ENCODE measurements around the gene ZBTB39.
"Not testable (repeated sequence)": the region's sequence is repeated elsewhere in the genome, so short reads cannot be mapped to it uniquely, and the experiment has no call there.

ZBTB39 gene, protein sequence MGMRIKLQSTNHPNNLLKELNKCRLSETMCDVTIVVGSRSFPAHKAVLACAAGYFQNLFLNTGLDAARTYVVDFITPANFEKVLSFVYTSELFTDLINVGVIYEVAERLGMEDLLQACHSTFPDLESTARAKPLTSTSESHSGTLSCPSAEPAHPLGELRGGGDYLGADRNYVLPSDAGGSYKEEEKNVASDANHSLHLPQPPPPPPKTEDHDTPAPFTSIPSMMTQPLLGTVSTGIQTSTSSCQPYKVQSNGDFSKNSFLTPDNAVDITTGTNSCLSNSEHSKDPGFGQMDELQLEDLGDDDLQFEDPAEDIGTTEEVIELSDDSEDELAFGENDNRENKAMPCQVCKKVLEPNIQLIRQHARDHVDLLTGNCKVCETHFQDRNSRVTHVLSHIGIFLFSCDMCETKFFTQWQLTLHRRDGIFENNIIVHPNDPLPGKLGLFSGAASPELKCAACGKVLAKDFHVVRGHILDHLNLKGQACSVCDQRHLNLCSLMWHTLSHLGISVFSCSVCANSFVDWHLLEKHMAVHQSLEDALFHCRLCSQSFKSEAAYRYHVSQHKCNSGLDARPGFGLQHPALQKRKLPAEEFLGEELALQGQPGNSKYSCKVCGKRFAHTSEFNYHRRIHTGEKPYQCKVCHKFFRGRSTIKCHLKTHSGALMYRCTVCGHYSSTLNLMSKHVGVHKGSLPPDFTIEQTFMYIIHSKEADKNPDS

DNA sequence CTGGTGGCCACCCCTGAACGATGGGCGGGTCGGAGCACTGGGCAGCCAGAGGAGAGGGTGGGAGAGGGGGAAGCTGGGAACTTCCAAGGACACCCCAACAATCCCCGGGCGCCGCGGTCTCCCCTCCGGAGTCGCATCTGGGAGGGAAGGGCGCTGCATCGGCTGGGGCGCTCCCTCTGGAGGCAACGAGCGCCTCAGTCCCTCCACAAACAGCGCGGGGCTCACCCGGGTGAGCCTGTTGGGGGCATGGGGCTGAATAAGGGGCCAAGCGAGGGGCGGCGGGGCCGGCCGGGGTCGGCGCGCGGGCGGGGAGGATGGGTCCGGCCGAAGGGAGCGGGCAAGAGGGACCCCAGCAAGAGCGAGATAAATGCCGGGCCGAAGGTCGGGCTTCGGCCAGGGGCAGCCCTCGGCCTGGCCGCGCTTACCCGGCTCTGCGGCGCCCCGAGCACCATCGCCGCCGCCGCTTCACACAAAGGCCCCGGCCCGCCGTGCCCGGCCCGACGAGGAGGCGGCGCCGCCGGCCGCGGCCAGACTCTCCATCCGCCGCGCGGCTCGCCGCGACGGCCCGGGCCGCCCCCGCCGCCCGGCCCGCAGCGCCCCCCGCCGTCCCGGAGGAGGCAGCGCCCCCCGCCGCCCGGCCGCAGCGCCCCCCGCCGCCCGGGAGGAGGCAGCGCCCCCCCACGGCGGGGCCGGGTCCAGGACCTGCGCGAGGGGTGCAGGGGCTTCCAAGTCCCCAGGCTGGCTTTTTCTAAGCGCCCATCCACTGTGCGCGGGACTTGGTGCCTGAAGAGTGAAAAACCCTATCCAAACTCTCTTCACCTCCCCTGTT is at the start of gene ZBTB39:
Gene ZBTB39, minus strand, starts transcription at position 567 of the 829 bp plus-strand sequence. CDS start 1,629 bp downstream, outside the sequence.
- peak; percentile 54 for DNase-seq

DNA sequence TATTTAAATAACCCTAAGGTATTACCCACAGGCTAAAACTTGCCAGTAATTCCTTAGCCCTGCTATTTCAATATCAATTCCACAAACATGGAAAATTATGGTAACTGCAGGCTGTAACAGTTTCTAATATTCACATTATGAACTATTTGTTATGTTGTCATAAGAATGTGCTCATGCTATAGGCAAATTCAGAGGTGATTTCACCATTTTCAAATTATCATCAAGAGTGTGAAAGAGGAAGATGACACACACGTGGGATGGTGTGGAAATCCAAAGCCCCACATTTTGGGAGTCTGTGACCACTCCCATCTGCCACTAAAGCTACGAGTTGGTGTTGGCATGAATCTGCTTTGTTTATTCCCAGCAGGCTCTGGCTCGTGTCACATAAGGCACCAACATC is 49.5 kb upstream of the ZBTB39 start:
- DNase-seq: no peak

DNA sequence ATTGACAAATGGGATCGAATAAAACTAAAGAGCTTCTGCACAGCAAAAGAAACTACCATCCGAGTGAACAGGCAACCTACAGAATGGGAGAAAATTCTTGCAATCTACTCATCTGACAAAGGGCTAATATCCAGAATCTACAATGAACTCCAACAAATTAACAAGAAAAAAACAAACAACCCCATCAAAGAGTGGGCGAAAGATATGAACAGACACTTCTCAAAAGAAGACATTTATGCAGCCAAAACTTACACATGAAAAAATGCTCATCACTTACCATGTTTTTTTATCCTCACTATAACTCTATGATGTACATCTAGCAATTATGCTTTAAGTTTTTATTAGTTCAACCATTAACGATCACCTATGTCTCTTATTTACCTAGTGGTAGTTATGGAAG is 47.6 kb upstream of the ZBTB39 start:
- not testable (repeated sequence) for DNase-seq

DNA sequence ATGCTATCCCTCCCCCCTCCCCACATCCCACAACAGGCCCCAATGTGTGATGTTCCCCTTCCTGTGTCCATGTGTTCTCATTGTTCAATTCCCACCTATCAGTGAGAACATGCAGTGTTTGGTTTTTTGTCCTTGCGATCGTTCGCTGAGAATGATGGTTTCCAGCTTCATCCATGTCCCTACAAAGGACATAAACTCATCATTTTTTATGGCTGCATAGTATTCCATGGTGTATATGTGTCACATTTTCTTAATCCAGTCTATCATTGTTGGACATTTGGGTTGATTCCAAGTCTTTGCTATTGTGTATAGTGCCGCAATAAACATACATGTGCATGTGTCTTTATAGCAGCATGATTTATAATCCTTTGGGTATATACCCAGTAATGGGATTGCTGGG is 46.8 kb upstream of the ZBTB39 start:
- not testable (repeated sequence) for DNase-seq

DNA sequence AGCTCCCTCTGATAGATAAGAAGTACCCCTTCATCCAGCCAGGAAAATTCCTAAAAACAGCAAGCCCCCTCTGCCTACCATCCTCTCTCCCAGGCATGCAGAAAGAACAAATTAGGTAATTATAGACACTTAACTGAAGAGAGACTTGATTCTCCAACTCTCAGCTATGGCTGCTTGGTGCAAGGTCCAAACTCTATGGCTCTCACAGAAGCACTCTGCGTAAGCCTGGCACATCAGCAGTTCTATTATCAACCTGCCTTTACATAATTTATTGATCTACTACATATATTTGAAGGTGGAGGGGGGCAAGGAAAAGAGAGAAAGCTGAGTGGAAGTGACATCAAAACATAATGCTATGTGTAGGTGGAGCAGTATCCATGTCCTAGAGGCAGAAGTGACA is 44.7 kb upstream of the ZBTB39 start:
- DNase-seq: no peak

DNA sequence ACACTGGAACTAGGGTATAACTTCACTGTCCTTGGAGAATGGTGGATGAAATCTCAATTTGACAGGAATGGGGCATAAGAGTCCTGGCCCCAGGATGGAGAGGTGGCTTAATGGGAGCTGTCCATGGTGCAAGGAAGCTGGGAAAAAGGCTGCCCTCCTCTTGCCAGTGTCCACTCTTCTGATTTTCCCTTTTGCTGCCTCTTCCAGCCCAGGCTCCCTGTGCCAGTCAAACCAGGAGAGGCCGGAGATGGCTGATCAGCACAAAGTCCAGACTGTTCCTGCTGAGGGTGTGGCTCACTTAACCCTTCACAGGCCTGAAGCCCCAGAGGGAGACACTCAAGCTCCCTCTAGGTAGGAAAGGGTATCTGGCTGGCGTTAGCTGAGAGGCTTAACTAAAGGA is 43.5 kb upstream of the ZBTB39 start, which contains the start of gene MYO1A:
Gene MYO1A, minus strand, starts transcription at position 240 of the 400 bp plus-strand sequence. CDS start 1,806 bp downstream, outside the sequence.
- no peak for DNase-seq

GRCh38 chr12:57049119-57049446 is 42.7 kb upstream of the ZBTB39 start:
- DNase-seq: no peak

GRCh38 chr12:57048423-57049118 is 42.2 kb upstream of the ZBTB39 start:
- DNase-seq: no peak

GRCh38 chr12:57047981-57048380 is 41.6 kb upstream of the ZBTB39 start:
- peak; percentile 12 for DNase-seq

- no peak for DNase-seq
These were observed 40.9 kb upstream of the ZBTB39 start for GRCh38 chr12:57046947-57047890.

- no peak for DNase-seq
These were observed 39.9 kb upstream of the ZBTB39 start for GRCh38 chr12:57046086-57046791.

DNA sequence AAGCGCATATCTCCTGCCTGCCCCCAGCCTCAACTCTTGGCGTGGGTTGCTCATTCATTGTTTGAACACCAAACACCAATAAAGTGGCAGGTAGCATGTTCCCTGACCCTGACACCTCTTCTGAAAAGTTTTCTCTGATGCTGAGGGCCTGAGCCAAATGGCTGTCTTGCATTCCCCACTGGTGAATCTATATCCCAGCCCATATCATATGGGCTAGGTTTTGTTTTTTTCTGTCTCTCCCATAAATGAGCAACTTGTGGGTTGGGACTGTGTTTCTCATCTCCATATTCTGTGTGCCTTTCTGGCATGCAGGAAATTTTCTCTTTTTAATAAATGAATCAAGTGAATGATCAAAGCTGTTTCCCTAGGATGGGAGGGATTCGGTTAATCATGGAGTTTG is 38.5 kb upstream of the ZBTB39 start:
- DNase-seq: no peak

- DNase-seq: no peak
These were observed 38.1 kb upstream of the ZBTB39 start for GRCh38 chr12:57044468-57044867.

GRCh38 chr12:57042695-57043094 is 36.3 kb upstream of the ZBTB39 start:
- no peak for DNase-seq

- DNase-seq: no peak
These were observed 34.4 kb upstream of the ZBTB39 start for GRCh38 chr12:57040750-57041149.

GRCh38 chr12:57040211-57040610 is 33.9 kb upstream of the ZBTB39 start:
- no peak for DNase-seq

DNA sequence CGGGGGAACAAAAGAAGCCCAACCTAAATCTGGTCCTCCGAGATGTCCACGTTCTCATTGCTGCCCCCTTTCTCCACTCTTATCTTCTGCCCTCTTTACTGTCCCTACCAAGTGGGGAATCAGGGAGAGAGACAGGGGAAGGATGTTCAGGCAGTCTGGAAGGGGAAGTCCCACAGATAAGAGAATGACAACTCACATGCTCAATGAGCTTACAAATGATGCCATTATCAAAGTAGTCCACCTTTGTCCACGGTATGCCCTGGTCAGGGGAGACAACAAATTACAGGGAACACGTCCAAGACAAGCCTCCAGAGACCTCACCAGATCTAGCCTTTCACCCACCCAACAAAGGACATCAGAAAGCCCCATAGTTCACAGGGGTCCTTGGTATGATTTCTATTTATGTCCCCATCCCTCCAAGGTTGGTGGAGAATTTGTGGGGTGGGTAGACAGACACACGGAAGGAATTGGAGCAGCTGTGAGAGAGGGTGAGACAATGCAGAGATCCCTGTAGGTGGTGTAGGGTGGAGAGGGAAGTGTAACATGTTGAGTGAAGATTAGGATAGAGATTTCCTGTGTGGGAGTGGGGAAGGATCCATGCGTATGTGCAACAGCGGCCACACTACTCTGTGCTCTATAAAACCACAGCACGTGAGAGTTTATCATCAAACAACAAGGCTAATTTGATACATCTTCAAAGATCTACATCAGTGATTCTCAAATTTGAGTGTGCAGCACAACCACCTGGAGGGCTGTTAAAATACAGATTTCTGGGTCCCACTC is 32.9 kb upstream of the ZBTB39 start:
- DNase-seq: no peak

DNA sequence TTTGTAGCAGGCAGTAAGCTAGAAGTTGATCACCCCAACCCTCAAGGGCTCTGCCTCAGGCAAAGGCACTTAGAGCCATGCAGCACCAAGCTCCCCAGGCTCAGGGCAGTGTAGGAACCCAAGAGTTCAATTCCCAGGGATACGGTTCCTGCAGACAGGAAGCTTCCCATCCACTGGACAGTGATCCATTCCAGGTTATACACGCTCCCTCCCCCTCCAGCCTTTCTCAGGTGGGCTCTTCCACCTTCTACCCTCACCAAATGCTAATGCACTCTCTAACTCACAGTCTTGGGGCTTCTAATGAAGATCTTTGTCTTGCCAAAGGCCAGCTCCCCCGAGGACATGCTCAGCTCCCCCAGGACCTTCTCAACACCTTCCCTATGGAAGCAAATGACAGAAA is 30.9 kb upstream of the ZBTB39 start:
- DNase-seq: no peak

GRCh38 chr12:57033431-57033830 is 27.1 kb upstream of the ZBTB39 start:
- no peak for DNase-seq

GRCh38 chr12:57031789-57032188 is 25.4 kb upstream of the ZBTB39 start:
- DNase-seq: no peak
